Measurements from ENCODE around the gene INF2.

- no peak for TF ChIP-seq POLR2A (IDR thresholded peaks at IDR 0.05)
- TF ChIP-seq, protein P1, sequence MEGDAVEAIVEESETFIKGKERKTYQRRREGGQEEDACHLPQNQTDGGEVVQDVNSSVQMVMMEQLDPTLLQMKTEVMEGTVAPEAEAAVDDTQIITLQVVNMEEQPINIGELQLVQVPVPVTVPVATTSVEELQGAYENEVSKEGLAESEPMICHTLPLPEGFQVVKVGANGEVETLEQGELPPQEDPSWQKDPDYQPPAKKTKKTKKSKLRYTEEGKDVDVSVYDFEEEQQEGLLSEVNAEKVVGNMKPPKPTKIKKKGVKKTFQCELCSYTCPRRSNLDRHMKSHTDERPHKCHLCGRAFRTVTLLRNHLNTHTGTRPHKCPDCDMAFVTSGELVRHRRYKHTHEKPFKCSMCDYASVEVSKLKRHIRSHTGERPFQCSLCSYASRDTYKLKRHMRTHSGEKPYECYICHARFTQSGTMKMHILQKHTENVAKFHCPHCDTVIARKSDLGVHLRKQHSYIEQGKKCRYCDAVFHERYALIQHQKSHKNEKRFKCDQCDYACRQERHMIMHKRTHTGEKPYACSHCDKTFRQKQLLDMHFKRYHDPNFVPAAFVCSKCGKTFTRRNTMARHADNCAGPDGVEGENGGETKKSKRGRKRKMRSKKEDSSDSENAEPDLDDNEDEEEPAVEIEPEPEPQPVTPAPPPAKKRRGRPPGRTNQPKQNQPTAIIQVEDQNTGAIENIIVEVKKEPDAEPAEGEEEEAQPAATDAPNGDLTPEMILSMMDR (IDR thresholded peaks at IDR 0.05) = no peak
These were observed 37.4 kb downstream of the INF2 start for GRCh38 chr14:104726600-104727451.

Measured in transverse colon (tissue), 3 donors.